ENCODE measurements around the gene DLG1. TPM values are rescaled to one million over a fixed set of nuclear protein-coding genes. Genes with fewer than 3 reads are reported as not detected.

DLG1 gene
- total and polyA plus RNA-seq, 12 donors, result 14.1 to 74.6 (median 58.4) TPM

DNA sequence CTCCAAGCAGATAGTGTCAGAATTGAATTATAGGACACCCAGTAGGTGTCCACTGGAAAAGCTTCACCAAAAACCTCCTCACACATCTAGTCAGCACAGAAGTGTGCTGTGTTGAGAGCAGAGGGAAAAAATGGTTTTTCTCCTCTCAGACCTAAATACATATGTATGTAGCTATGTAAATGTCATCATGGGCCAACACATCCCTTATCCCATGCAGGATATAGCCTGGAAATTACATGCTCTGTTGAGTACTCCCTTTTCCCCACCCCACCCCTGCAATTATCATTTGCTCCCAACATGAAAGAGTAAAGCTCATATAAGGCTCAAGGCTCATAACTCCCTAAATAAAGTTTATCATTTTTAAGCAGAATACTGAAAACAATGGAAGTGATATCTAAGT lies 35.7 kb downstream of the DLG1 start:
- Histone ChIP-seq H3K27ac (no peak overlapping the region), H3K27me3 (no peaks in the 10 kb centered on the region), H3K9me3 (replicated peaks in 1 of 3) (no peaks in the 10 kb centered on the region), H3K36me3 (replicated peaks in 1 of 2) (no peaks in the 10 kb centered on the region), H3K4me1 (replicated peaks in 1 of 2) (peaks cover 3 to 8% of the 10 kb centered on the region in 2 donors), H3K4me3 (no peak overlapping the region)
- DNase-seq, result no peak
- TF ChIP-seq POLR2A (IDR thresholded peaks at IDR 0.05), result no peak
- TF ChIP-seq, protein P1, sequence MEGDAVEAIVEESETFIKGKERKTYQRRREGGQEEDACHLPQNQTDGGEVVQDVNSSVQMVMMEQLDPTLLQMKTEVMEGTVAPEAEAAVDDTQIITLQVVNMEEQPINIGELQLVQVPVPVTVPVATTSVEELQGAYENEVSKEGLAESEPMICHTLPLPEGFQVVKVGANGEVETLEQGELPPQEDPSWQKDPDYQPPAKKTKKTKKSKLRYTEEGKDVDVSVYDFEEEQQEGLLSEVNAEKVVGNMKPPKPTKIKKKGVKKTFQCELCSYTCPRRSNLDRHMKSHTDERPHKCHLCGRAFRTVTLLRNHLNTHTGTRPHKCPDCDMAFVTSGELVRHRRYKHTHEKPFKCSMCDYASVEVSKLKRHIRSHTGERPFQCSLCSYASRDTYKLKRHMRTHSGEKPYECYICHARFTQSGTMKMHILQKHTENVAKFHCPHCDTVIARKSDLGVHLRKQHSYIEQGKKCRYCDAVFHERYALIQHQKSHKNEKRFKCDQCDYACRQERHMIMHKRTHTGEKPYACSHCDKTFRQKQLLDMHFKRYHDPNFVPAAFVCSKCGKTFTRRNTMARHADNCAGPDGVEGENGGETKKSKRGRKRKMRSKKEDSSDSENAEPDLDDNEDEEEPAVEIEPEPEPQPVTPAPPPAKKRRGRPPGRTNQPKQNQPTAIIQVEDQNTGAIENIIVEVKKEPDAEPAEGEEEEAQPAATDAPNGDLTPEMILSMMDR (IDR thresholded peaks at IDR 0.05), result no peak
- intact Hi-C loops (cut with DNase I), result loop anchor here in 1 of 2 donors (5.0 kb wide), 1 partner anchor 250 kb away; no protein-coding TSS in a partner anchor

GRCh38 chr3:197261164-197261509 lies 37.3 kb downstream of the DLG1 start:
- no peaks in the 10 kb centered on the region for H3K4me1 ChIP-seq (replicated peaks in 1 of 2)
- TF ChIP-seq POLR2A (IDR thresholded peaks at IDR 0.05), result no peak
- TF ChIP-seq, protein P1 (IDR thresholded peaks at IDR 0.05), result no peak
- no peaks in the 10 kb centered on the region for H3K36me3 ChIP-seq (replicated peaks in 1 of 2)
- no peak for DNase-seq
- WGBS, 4 donors, result 100% methylated on average over 1 of the region's 1 CpG; no CpG with 5 or more reads in 1 of the 4 donors
- H3K4me3 ChIP-seq, result no peak overlapping the region
- no peak overlapping the region for H3K27ac ChIP-seq
- intact Hi-C loops (cut with DNase I), result loop anchor here in 1 of 2 donors (5.0 kb wide), 1 partner anchor 251 kb away; no protein-coding TSS in a partner anchor
- H3K9me3 ChIP-seq (replicated peaks in 1 of 3), result no peaks in the 10 kb centered on the region
- H3K27me3 ChIP-seq, result no peaks in the 10 kb centered on the region

- H3K9me3 ChIP-seq (replicated peaks in 1 of 3), result no peaks in the 10 kb centered on the region
- no peak for TF ChIP-seq POLR2A (IDR thresholded peaks at IDR 0.05)
- TF ChIP-seq, protein P1 (IDR thresholded peaks at IDR 0.05), result no peak
- H3K36me3 ChIP-seq (replicated peaks in 1 of 2), result no peaks in the 10 kb centered on the region
- 54 to 67% (median 66%) methylated on average over 4 of the region's 4 CpGs for WGBS, 4 donors
- no peaks in the 10 kb centered on the region for H3K27me3 ChIP-seq
- H3K4me1 ChIP-seq (replicated peaks in 1 of 2), result no peaks in the 10 kb centered on the region
- H3K4me3 ChIP-seq, result no peak overlapping the region
- DNase-seq, result no peak
- intact Hi-C loops (cut with DNase I), result loop anchor here in 1 of 2 donors (5.0 kb wide), 1 partner anchor 252 kb away; no protein-coding TSS in a partner anchor
- no peak overlapping the region for H3K27ac ChIP-seq
Measured at GRCh38 chr3:197260491-197261163, 37.8 kb downstream of the DLG1 start.

DNA sequence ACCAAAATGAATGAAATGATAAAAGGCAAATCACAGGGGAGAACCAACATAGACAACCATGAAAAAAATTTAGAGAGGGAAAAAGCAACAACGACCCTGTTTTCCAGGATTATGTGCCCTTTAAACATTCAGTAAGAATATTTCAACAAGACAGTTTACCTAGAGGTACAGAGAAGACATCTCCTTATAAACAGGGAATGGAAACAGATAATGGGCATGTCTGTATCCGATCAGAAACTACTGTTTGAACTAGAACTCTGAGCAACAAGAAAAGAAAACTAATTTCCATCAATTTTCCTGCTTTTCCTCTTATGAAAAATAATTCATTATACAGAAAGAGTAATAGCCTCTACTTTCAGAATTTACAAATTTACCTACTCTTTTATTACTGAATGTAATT lies 39.3 kb downstream of the DLG1 start:
- H3K27me3 ChIP-seq, result no peaks in the 10 kb centered on the region
- no peaks in the 10 kb centered on the region for H3K4me1 ChIP-seq (replicated peaks in 1 of 2)
- H3K4me3 ChIP-seq, result no peak overlapping the region
- TF ChIP-seq, protein P1 (IDR thresholded peaks at IDR 0.05), result no peak
- no peak for TF ChIP-seq POLR2A (IDR thresholded peaks at IDR 0.05)
- no peaks in the 10 kb centered on the region for H3K36me3 ChIP-seq (replicated peaks in 1 of 2)
- H3K9me3 ChIP-seq (replicated peaks in 1 of 3), result no peaks in the 10 kb centered on the region
- intact Hi-C loops (cut with DNase I), result loop anchor here in 1 of 2 donors (5.0 kb wide), 1 partner anchor 253 kb away; no protein-coding TSS in a partner anchor
- DNase-seq, result no peak
- WGBS, 4 donors, result 73 to 88% (median 77%) methylated on average over 2 of the region's 2 CpGs
- H3K27ac ChIP-seq, result no peak overlapping the region

Data from adrenal gland (tissue), 12 donors.